Measurements from ENCODE around the gene PGBD1. TPM values are rescaled to one million over a fixed set of nuclear protein-coding genes. Genes with fewer than 3 reads are reported as not detected.
A peak's percentile ranks its signal among the peaks of the same experiment; 100 is the strongest.

The PGBD1 gene, protein sequence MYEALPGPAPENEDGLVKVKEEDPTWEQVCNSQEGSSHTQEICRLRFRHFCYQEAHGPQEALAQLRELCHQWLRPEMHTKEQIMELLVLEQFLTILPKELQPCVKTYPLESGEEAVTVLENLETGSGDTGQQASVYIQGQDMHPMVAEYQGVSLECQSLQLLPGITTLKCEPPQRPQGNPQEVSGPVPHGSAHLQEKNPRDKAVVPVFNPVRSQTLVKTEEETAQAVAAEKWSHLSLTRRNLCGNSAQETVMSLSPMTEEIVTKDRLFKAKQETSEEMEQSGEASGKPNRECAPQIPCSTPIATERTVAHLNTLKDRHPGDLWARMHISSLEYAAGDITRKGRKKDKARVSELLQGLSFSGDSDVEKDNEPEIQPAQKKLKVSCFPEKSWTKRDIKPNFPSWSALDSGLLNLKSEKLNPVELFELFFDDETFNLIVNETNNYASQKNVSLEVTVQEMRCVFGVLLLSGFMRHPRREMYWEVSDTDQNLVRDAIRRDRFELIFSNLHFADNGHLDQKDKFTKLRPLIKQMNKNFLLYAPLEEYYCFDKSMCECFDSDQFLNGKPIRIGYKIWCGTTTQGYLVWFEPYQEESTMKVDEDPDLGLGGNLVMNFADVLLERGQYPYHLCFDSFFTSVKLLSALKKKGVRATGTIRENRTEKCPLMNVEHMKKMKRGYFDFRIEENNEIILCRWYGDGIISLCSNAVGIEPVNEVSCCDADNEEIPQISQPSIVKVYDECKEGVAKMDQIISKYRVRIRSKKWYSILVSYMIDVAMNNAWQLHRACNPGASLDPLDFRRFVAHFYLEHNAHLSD
- total RNA-seq: 3.1 TPM

DNA sequence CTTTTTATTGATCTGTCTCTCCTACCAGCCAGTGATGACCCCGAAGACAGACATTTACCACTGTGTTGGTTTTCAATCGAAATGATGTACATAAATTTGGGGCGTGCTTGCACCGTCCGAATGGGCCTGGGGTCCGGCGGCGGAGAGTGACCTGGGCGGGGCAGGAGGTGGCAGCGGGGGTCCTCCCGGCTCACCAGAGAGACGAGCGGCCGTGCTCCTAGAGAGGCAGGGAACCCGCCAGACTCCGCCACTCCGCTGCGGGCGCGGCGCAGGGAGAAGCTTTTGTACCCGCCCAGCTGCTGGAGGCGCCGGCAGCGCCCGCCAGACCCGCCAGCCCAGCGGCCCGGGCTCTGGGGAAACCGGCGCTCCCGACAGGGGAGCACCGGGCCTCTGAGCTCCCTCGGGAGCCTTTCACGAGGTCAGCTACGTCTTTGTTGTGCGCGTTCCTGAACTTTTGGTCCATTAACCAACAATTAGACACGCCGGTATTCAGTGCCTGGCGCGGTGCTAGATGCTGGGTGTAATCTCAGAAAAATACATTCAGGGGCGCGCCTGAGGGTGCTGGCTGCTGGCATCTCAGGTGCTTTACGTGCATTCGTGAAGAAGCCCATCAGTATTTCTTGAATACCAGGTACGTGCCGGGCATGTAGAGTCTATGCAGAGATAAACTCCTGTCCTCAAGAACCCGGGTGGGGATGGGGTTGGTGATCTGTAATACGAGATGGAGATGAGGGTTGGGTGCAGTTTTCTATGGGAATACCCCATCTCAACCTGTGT lies at the start of gene PGBD1:
Gene PGBD1 (plus strand): TSS at position 285 of the 777 bp plus-strand sequence. CDS start 2,242 bp downstream, outside the sequence.
- DNase-seq (ENCODE audit: low spot score): peak; percentile 72

DNA sequence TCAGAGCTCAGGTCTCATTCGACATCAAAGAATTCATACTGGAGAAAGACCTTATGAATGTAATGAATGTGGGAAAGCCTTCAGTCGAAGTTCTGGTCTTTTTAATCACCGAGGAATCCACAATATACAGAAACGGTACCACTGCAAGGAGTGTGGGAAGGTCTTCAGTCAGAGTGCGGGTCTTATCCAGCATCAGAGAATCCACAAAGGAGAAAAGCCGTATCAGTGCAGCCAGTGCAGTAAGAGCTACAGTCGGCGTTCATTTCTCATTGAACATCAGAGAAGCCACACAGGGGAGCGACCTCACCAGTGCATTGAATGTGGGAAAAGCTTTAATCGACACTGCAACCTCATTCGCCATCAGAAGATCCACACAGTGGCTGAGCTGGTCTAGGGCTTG lies 48.6 kb upstream of the PGBD1 start:
- DNase-seq (ENCODE audit: low spot score): no peak

DNA sequence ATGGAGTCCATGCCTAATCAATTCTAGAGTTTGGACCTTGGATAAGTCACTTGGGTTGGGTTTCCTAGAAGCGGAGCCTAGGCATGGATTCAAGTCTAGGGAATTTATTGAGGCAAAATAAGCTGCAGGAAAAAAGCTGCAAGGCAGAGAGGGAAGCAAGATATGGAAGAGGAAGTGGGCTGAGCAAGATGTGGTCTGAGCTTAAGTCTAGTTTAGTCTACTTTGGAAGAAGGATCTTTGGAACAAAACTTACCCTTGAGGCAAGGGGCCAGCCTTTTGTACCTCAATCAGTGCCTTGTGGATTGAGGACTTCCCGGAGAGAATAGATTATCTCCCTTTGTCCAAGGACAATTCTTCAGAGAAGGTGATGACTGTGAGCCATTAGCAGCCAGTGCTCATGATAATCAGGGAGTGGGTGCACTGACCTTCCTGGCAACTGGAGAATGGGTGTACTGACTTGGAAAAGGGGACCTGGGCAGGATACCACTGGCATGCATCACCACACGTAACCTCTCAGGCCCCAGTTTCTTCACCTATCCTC lies 45.4 kb upstream of the PGBD1 start:
- DNase-seq (ENCODE audit: low spot score): no peak

DNA sequence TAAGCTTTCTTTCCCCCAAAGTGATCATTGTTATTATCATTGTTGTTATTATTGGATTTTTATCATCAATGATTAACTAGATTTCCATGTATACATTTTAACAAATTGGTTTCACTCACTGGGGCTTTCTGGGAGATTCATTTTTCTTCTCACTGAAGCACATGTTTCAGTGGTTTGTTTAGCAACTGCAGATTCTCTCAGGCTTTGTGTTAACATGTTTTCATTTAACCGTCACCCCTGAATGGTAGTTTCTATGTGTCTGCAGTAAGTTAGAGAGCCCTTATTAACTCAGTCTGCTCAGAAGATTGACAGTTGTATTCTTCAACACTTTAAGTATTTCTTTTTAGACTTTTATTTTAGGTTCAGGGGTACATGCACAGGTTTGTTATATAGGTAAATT lies 41.7 kb upstream of the PGBD1 start:
- DNase-seq (ENCODE audit: low spot score): no peak

DNA sequence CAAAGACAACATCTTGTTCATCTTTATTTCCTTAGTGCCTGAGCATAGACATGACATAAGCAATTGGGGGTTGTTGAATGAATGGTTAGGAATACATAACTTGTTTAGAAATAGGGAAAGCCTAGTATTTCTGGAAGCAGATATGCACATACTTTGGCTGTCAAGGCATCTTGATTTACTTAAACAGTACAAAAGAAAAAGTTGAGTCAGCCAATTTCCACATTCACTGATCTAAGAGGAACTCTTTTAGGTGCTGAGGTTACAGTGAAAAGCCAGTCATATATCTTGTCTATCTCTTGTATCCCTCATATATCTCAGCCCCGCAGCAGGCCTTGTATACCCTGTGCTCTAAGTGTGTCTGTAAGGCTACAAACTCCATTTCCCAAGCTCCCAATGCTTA lies 40.9 kb upstream of the PGBD1 start:
- DNase-seq (ENCODE audit: low spot score): no peak

DNA sequence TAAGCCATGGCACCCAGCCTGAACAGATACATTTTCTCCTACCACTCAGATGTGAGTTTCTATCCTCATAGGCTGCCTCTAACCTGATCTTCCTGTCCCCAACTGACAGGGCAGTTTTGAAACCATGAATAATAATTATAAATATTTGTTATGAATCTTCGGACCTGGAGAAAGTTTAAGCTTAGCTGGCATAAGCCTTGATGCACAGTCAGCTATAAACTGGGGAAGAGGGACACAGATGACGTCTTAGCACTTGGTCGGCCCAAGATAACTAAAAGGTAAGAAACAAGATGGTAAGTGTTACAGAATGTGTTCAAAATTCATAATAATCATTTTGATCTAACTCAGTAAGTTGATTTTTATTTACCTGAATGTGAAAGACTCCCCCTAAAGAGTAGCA lies 37.4 kb upstream of the PGBD1 start:
- no peak for DNase-seq (ENCODE audit: low spot score)

- DNase-seq (ENCODE audit: low spot score): no peak
These were observed 36.0 kb upstream of the PGBD1 start for GRCh38 chr6:28245206-28245941.

GRCh38 chr6:28248916-28249315 lies 32.5 kb upstream of the PGBD1 start:
- DNase-seq (ENCODE audit: low spot score): no peak

DNA sequence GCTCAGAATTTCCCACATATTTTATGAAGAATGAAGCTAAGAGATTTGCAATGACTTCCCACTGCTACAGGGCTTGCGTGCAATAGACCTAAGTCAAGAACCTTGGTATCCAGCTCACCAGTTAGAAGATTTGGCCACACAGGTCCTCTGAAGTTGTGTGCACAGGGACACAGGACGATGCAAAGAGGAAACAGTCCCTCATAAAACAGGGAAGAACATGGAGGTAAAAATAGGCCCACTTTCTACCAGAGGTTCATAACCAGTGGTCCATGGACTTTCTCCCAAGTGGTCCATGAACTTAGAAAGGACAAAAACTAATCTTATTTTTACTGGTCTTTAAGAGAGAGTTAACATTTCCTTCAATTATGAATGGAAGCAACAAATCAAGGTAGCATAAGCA lies 30.6 kb upstream of the PGBD1 start:
- no peak for DNase-seq (ENCODE audit: low spot score)

DNA sequence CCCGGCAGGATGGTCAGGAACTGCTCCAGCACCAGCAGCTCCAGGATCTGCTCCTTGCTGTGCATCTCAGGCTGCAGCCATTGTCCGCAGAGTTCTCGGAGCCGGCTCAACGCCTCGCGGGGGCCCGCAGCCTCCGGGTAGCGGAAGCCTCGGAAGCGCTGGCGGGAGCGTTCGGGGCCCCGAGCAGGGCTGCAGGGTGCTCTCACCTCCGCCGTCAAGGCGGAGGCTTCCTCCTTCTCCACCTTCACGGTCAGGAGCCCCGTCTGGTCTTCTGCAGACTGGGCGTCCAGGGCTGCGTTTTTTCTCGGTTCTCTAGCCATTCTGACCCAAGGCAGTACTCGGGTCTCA lies 29.7 kb upstream of the PGBD1 start:
- DNase-seq (ENCODE audit: low spot score): no peak

GRCh38 chr6:28252009-28252975 lies 29.1 kb upstream of the PGBD1 start, which contains the start of gene ZKSCAN4:
Gene ZKSCAN4, minus strand, starts transcription at chr6:28252269. Its CDS starts 289 bp downstream, at chr6:28251980.
- peak; percentile 64 for DNase-seq (ENCODE audit: low spot score)

DNA sequence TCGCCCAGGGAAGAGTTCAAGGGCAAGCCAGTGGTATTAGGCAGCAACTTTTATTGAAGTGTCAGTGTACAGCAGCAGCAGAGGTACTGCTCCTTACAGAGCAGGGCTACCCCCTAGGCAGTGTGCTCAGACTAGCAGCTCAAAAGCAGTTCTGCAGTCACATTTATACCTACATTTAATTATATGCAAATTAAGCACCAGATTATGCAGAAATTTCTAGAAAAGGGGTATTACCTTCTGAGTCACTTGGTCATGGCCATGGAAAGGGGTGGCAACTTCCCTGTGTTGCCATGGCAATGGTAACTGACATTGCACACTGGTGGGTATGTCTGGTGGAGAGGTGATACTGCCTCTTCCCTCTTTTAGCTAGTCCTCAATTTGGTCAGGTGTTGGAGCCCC lies 27.3 kb upstream of the PGBD1 start:
- no peak for DNase-seq (ENCODE audit: low spot score)

DNA sequence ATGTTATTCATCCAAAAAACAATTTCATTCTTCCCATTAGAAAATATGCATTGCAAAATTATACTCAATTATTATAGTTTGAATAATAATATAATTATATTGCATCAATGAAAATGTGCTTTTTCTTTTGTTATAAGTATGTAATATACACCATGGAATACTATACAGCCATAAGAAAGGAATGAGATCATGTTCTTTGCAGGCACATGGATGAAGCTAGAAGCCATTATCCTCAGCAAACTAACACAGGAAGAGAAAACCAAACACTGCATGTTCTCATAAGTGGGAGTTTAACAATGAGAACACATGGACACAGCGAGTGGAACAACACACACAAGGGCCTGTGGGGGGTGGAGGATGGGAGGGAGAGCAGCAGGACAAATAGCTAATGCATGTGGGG lies 24.3 kb upstream of the PGBD1 start:
- no peak for DNase-seq (ENCODE audit: low spot score)

- peak; percentile 74 for DNase-seq (ENCODE audit: low spot score)
These were observed 22.2 kb upstream of the PGBD1 start, which contains the start of gene NKAPL for GRCh38 chr6:28258877-28259777. Gene NKAPL, plus strand, starts transcription at chr6:28259297. Its CDS starts 75 bp downstream, at chr6:28259372.

DNA sequence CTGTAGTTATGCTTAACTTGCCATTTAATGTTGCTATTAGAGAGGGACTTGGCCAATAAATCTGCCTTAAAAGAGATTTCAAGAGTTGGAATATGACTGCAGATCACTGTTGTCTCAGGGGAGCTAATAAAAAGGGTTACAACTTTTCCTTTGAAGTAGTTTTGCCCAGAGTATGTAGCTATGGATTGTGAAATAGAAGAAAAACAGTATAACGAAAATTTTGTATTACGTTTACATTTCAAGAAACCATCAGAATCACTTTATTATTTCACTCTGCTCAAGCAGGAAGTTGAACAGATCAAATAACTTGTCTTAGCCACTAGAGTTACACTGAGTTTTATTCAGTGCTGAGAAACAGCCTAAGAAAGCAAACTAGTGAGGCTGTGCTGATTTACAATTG lies 17.4 kb upstream of the PGBD1 start:
- no peak for DNase-seq (ENCODE audit: low spot score)

DNA sequence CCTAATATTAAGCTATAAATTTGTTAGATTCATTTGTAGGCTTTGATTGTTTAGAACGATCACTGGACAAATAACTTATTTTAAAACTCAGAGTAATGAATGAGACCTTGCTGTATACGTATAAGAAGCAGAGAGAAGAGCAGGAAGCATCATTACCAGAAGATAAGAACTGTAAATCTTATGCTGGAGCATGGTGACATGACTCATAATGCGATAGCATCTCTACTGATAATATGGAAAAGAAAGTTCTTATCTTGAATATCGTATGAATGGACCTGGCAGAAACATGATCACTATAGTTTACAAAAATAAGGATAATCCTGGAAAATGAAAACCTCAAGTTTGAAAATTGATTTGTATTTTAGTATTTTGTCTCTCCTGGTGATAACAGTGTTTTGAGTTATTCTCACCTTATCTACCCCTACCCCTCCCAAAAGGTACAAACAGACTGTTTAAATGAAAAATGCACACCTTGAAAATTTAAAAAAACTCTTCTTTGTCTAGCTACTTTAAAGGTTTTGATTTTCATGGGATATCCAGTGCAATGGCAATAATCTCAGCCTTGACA lies 16.5 kb upstream of the PGBD1 start:
- DNase-seq (ENCODE audit: low spot score): no peak

DNA sequence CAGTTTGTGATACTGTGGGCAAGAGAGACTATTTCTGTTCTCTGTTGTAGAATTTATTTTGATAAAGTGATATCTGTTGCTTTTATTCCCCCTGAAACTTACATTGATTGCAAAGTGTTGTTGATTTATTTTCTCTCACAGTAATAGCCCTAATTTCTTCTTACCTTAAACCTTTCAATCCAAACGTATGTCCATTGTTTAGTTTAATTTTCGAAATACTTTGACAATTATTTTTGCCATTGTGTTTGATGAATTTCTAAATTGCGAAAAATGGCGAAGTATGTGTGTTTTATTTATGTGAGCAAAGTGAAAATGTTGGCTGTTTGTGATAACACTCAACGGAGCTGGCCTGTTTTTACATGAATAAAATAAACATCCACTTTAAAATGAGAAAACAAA lies 14.8 kb upstream of the PGBD1 start:
- DNase-seq (ENCODE audit: low spot score): no peak

- peak; percentile 82 for DNase-seq (ENCODE audit: low spot score)
These were observed 14.2 kb upstream of the PGBD1 start, which contains the start of gene ZSCAN26 for GRCh38 chr6:28266962-28267694. Gene ZSCAN26, plus strand, starts transcription at chr6:28267143. Its CDS starts 4,777 bp downstream, at chr6:28271920.
